H1 (cell line): Measurements from ENCODE around the gene C5orf34. TPM values are rescaled to one million over a fixed set of nuclear protein-coding genes. Genes with fewer than 3 reads are reported as not detected.
"Not testable (repeated sequence)": the region's sequence is repeated elsewhere in the genome, so short reads cannot be mapped to it uniquely, and the experiment has no call there.

ENCODE experiments used
- CTCF ChIA-PET: fragments of 300-600 bp; sonication (Branson Sonifier 250); formaldehyde crosslinking; loops from one replicate; lab custom pipeline; 2021; ENCODE audit not compliant: partially characterized antibody; lab: Charles Lee
- POLR2A ChIA-PET: fragments of 300-600 bp; sonication (Branson Sonifier 250); formaldehyde crosslinking; loops from one replicate; lab custom pipeline; 2021; ENCODE audit warnings: inconsistent platforms; ENCODE audit not compliant: partially characterized antibody; lab: Charles Lee
- DNase-seq, 2 experiments: peaks; one replicate each; pipeline versions ENCODE4 v3.0.0 to v3.0.0-alpha.2; 2010 to 2022; ENCODE audit warnings: low spot score in 2 of 2, low read depth in 1 of 2, mixed read lengths in 1 of 2
- FAIRE-seq: peaks from 2 replicates; lab custom pipeline; 2011; peaks lifted over from hg19 to GRCh38; lab: Jason Lieb, UNC
- H2AFZ ChIP-seq: 2 replicates; pipeline ENCODE4 v1.8.1; 2012; ENCODE audit warnings: low read length, inconsistent platforms
- H2AK5ac ChIP-seq: 2 replicates; pipeline ENCODE4 v1.6.1; 2013; ENCODE audit warnings: low read depth, low read length
- H2BK120ac ChIP-seq: replicated peaks from 2 replicates; pipeline ENCODE3; 2013; ENCODE audit warnings: low read depth, low read length, inconsistent platforms
- H2BK12ac ChIP-seq: 2 replicates; pipeline ENCODE4 v1.6.1; 2013; ENCODE audit warnings: low read depth, low read length
- H2BK15ac ChIP-seq: 2 replicates; pipeline ENCODE4 v1.6.1; 2013; ENCODE audit warnings: low read length
- H2BK20ac ChIP-seq: 2 replicates; pipeline ENCODE4 v1.6.1; 2013; ENCODE audit warnings: low read length
- H2BK5ac ChIP-seq: 2 replicates; pipeline ENCODE4 v1.6.1; 2013; ENCODE audit warnings: low read depth, low read length
- H3K14ac ChIP-seq: 2 replicates; pipeline ENCODE4 v1.6.1; 2013; ENCODE audit warnings: inconsistent platforms; ENCODE audit not compliant: insufficient read length
- H3K18ac ChIP-seq: 2 replicates; pipeline ENCODE4 v1.6.1; 2013; ENCODE audit warnings: low read length; ENCODE audit errors: extremely low read depth
- H3K23ac ChIP-seq: 2 replicates; pipeline ENCODE4 v1.6.1; 2013; ENCODE audit warnings: inconsistent platforms; ENCODE audit not compliant: insufficient read length
- H3K23me2 ChIP-seq: 2 replicates; pipeline ENCODE4 v1.6.1; 2013; ENCODE audit warnings: low read depth, low read length
- H3K27ac ChIP-seq: 2 replicates; pipeline ENCODE4 v1.6.1; 2011; ENCODE audit warnings: low read depth, low read length, inconsistent platforms
- H3K27me3 ChIP-seq, 4 experiments: replicated peaks in 1 of 4; 1 replicate in 1 of 4; 2 replicates in 3 of 4; pipeline versions ENCODE4 v1.6.1 to v1.8.1; 2011 to 2013; ENCODE audit warnings: low read length in 3 of 4, mild to moderate bottlenecking in 3 of 4, inconsistent platforms in 2 of 4, mixed read lengths in 2 of 4, moderate library complexity in 1 of 4; ENCODE audit not compliant: control insufficient read depth in 3 of 4, insufficient read depth in 3 of 4; ENCODE audit errors: extremely low read depth in 1 of 4
- H3K36me3 ChIP-seq, 4 experiments: 2 replicates each; pipeline versions ENCODE4 v1.6.1 to v1.8.1; 2011 to 2013; ENCODE audit warnings: mild to moderate bottlenecking in 4 of 4, low read length in 3 of 4, moderate library complexity in 2 of 4, control low read depth in 1 of 4, inconsistent platforms in 1 of 4; ENCODE audit not compliant: insufficient read depth in 4 of 4, control insufficient read depth in 2 of 4
- H3K4ac ChIP-seq: replicated peaks from 2 replicates; pipeline ENCODE3; 2013; ENCODE audit warnings: low read length, low read depth, mixed read lengths, inconsistent platforms; ENCODE audit not compliant: insufficient read length
- H3K4me1 ChIP-seq, 4 experiments: replicated peaks in 1 of 4; 1 replicate in 1 of 4; 2 replicates in 3 of 4; pipeline versions ENCODE4 v1.6.1 to v1.8.1; 2011 to 2013; ENCODE audit warnings: low read length in 3 of 4, inconsistent platforms in 2 of 4, mixed read lengths in 1 of 4; ENCODE audit not compliant: insufficient read depth in 4 of 4, control insufficient read depth in 3 of 4
- H3K4me2 ChIP-seq, 2 experiments: 2 replicates each; pipeline versions ENCODE4 v1.6.1 to v1.8.1; 2011 to 2013; ENCODE audit warnings: low read depth in 2 of 2, low read length in 2 of 2, control low read depth in 1 of 2, inconsistent platforms in 1 of 2, mild to moderate bottlenecking in 1 of 2; ENCODE audit not compliant: insufficient read depth in 1 of 2
- H3K4me3 ChIP-seq, 4 experiments: fragments of 200-600, 300-600 bp in 1 of 4; sonication (generic), shearing (Covaris generic), sonication (Bioruptor Twin) in 1 of 4; 2 replicates each; pipeline versions ENCODE4 v1.5.1 to v1.8.1; 2011 to 2016; ENCODE audit warnings: low read length in 4 of 4, low read depth in 3 of 4, control low read depth in 2 of 4, inconsistent platforms in 2 of 4, mild to moderate bottlenecking in 2 of 4, mixed read lengths in 1 of 4, moderate library complexity in 1 of 4; ENCODE audit not compliant: insufficient read depth in 2 of 4; ENCODE audit errors: extremely low read depth in 1 of 4
- H3K56ac ChIP-seq: replicated peaks from 2 replicates; pipeline ENCODE3; 2013; ENCODE audit warnings: low read depth, mild to moderate bottlenecking, mixed read lengths, low read length, inconsistent platforms; ENCODE audit not compliant: insufficient read length
- H3K79me1 ChIP-seq: 2 replicates; pipeline ENCODE4 v1.6.1; 2013; ENCODE audit warnings: low read depth, low read length, control low read depth
- H3K79me2 ChIP-seq, 2 experiments: 2 replicates each; pipeline versions ENCODE4 v1.6.1 to v1.8.1; 2012 to 2013; ENCODE audit warnings: low read length in 2 of 2, mild to moderate bottlenecking in 2 of 2, inconsistent platforms in 1 of 2; ENCODE audit not compliant: insufficient read depth in 2 of 2, control insufficient read depth in 1 of 2
- H3K9ac ChIP-seq, 4 experiments: replicated peaks in 1 of 4; 1 replicate in 1 of 4; 2 replicates in 3 of 4; pipeline versions ENCODE4 v1.6.1 to v1.8.1; 2011 to 2013; ENCODE audit warnings: low read depth in 3 of 4, low read length in 3 of 4, control low read depth in 2 of 4, mild to moderate bottlenecking in 2 of 4, moderate library complexity in 2 of 4, inconsistent platforms in 1 of 4; ENCODE audit errors: extremely low read depth in 1 of 4
- H3K9me3 ChIP-seq, 2 experiments: 2 replicates each; pipeline versions ENCODE4 v1.6.1 to v1.8.1; 2012 to 2013; ENCODE audit warnings: mild to moderate bottlenecking in 2 of 2, moderate library complexity in 2 of 2, control low read depth in 1 of 2, inconsistent platforms in 1 of 2, low read depth in 1 of 2, low read length in 1 of 2, mixed read lengths in 1 of 2; ENCODE audit not compliant: insufficient read depth in 2 of 2
- H4K20me1 ChIP-seq, 2 experiments: replicated peaks in 1 of 2; 2 replicates each; pipeline versions ENCODE3 to v1.8.1; 2011 to 2013; ENCODE audit warnings: inconsistent platforms in 2 of 2, low read length in 2 of 2, mild to moderate bottlenecking in 1 of 2; ENCODE audit not compliant: insufficient read depth in 2 of 2, control insufficient read depth in 1 of 2
- H4K5ac ChIP-seq: 2 replicates; pipeline ENCODE4 v1.6.1; 2013; ENCODE audit warnings: low read length, low read depth, mixed read lengths, inconsistent platforms; ENCODE audit not compliant: insufficient read length
- H4K8ac ChIP-seq: 2 replicates; pipeline ENCODE4 v1.8.0; 2013; ENCODE audit warnings: mild to moderate bottlenecking, moderate library complexity, low read length, inconsistent platforms; ENCODE audit not compliant: insufficient read depth; ENCODE audit errors: extremely low read depth
- H4K91ac ChIP-seq: replicated peaks from 2 replicates; pipeline ENCODE3; 2013; ENCODE audit warnings: low read length, mixed read lengths, inconsistent platforms; ENCODE audit not compliant: insufficient read length
- polyA plus RNA-seq, 7 experiments: library from polyadenylated mRNA; depleted of rRNA in 3 of 7; stranded (reverse) in 5 of 7; unstranded in 2 of 7; fragments of >200 nt in 5 of 7; fragments of 200-250 nt in 2 of 7; gene quantifications; 1 replicate in 5 of 7; 2 replicates in 1 of 7; 4 replicates in 1 of 7; pipeline versions ENCODE4 v1.2.1 to v1.2.3, GENCODE V29; 2011 to 2013; ENCODE audit warnings: missing spikeins in 2 of 7, mixed read lengths in 2 of 7
- total RNA-seq: library from RNA; stranded (reverse); fragmentation: NEBNext Ultra II Directional; extraction: Animal tissue kit (Norgen Biotek cat#: 25700); gene quantifications from 2 replicates; pipeline ENCODE4 v1.2.1, GENCODE V29; 2021

C5orf34 gene
- total and polyA plus RNA-seq, 2 of the 8 experiments (the other 6 are each of a cell fraction or from before 2014, with no cell fraction given) = 6.8 to 8.6 TPM

GRCh38 chr5:43441575-43441974 lies 73.4 kb downstream of the C5orf34 start:
- H3K18ac ChIP-seq, H3K4ac ChIP-seq, H2AK5ac ChIP-seq, FAIRE-seq, H3K4me3 ChIP-seq, H2BK120ac ChIP-seq, H3K9ac ChIP-seq, H2BK20ac ChIP-seq, H3K79me2 ChIP-seq, H3K23me2 ChIP-seq, H4K8ac ChIP-seq, H4K91ac ChIP-seq, H4K5ac ChIP-seq, H3K4me2 ChIP-seq, H2BK5ac ChIP-seq, H3K79me1 ChIP-seq, DNase-seq, H3K23ac ChIP-seq, H3K14ac ChIP-seq, H2AFZ ChIP-seq, H2BK12ac ChIP-seq, H2BK15ac ChIP-seq, H3K4me1 ChIP-seq, H3K56ac ChIP-seq, H4K20me1 ChIP-seq, H3K27me3 ChIP-seq, H3K27ac ChIP-seq, CTCF ChIA-PET: not testable (repeated sequence)
- peaks cover 6 to 13% of the 10 kb centered on the region in 2 experiments; a peak in 3 of 4 replicates for H3K9me3 ChIP-seq
- peaks cover 0 to 19% (median 2%) of the 10 kb centered on the region in 4 experiments; a peak in 2 of 8 replicates for H3K36me3 ChIP-seq
- POLR2A ChIA-PET = interaction anchor here (1.4 kb wide), 1 partner anchor 42 kb away, joined by 3 read pairs; the partner anchor contains the start of gene TMEM267
